HG03066 (cell line): ENCODE data around the gene SP6.

Source experiments
- ATAC-seq: cut with Tn5 transposase; IDR thresholded peaks from one replicate; pipeline ENCODE4 v1.9.1; 2021; ENCODE audit warnings: low read depth; ENCODE audit not compliant: unreplicated experiment

SP6 gene

GRCh38 chr17:47800686-47801085 lies 50.3 kb downstream of the SP6 start:
- ATAC-seq, result no peak

DNA sequence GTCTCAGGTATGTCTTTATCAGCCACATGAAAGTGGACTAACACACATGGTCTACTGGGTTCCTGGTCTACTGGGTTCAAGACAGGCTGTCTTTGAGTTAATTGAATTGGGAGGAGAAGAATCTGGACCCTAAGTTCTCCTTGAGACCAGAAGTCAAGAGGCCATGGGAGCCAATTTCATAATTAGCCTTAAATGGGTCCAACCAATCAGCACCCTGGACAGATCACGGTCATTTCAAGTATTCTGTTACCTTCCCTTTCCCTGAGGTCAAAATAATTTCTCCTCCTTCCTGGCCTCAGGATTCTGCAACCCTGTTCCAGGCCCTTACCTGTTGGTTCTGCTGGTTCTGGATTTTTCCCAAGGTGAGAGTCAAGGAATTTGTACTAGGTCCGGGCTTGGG lies 53.2 kb downstream of the SP6 start:
- no peak for ATAC-seq
